HG03159 (cell line): ENCODE data around the gene THSD8.

Experiments
- ATAC-seq: cut with Tn5 transposase; IDR thresholded peaks from one replicate; pipeline ENCODE4 v1.9.1; 2021; ENCODE audit warnings: mild to moderate bottlenecking, moderate library complexity; ENCODE audit not compliant: unreplicated experiment

Gene THSD8

GRCh38 chr19:12801466-12802266, at the start of gene THSD8, which contains the start of gene PRDX2:
TSS of gene THSD8 (plus strand) at chr19:12802069. CDS start at chr19:12802072, 3 bp downstream.
TSS of gene PRDX2 (minus strand) at chr19:12801800. CDS start at chr19:12801261, 539 bp downstream.
- ATAC-seq = peak; percentile 46

- no peak for ATAC-seq
These were observed 47.2 kb upstream of the THSD8 start for GRCh38 chr19:12754465-12755196.

GRCh38 chr19:12756150-12756883, 45.6 kb upstream of the THSD8 start:
- no peak for ATAC-seq

GRCh38 chr19:12757544-12758274, 44.2 kb upstream of the THSD8 start:
- no peak for ATAC-seq

GRCh38 chr19:12759686-12760085, 42.2 kb upstream of the THSD8 start:
- ATAC-seq = no peak

GRCh38 chr19:12763100-12763499, 38.8 kb upstream of the THSD8 start:
- ATAC-seq = no peak

- no peak for ATAC-seq
These were observed 37.2 kb upstream of the THSD8 start for GRCh38 chr19:12764698-12765097.

GRCh38 chr19:12766051-12766521, 35.8 kb upstream of the THSD8 start:
- no peak for ATAC-seq

GRCh38 chr19:12767150-12767549, 34.7 kb upstream of the THSD8 start:
- ATAC-seq = no peak

- no peak for ATAC-seq
These were observed 34.2 kb upstream of the THSD8 start for GRCh38 chr19:12767666-12768065.

GRCh38 chr19:12769689-12770088, 32.2 kb upstream of the THSD8 start:
- no peak for ATAC-seq

- no peak for ATAC-seq
These were observed 30.9 kb upstream of the THSD8 start for GRCh38 chr19:12770922-12771321.

- ATAC-seq = no peak
These were observed 29.5 kb upstream of the THSD8 start for GRCh38 chr19:12772323-12772722.

GRCh38 chr19:12773571-12773970, 28.3 kb upstream of the THSD8 start:
- no peak for ATAC-seq

- peak; percentile 6 for ATAC-seq
These were observed 27.0 kb upstream of the THSD8 start, which contains the start of gene HOOK2 for GRCh38 chr19:12774588-12775555. TSS of gene HOOK2 (minus strand) at chr19:12775552. CDS start at chr19:12775449, 103 bp downstream.

- no peak for ATAC-seq
These were observed 24.5 kb upstream of the THSD8 start for GRCh38 chr19:12777217-12778016.

GRCh38 chr19:12778017-12778904, 23.6 kb upstream of the THSD8 start:
- no peak for ATAC-seq

- no peak for ATAC-seq
These were observed 23.0 kb upstream of the THSD8 start for GRCh38 chr19:12778905-12779161.
